H1 (cell line): ENCODE results near the gene C12orf76. TPM values are rescaled to one million over a fixed set of nuclear protein-coding genes. Genes with fewer than 3 reads are reported as not detected.

ENCODE experiments used
- CTCF ChIA-PET: fragments of 300-600 bp; sonication (Branson Sonifier 250); formaldehyde crosslinking; loops from one replicate; lab custom pipeline; 2021; ENCODE audit not compliant: partially characterized antibody; lab: Charles Lee
- POLR2A ChIA-PET: fragments of 300-600 bp; sonication (Branson Sonifier 250); formaldehyde crosslinking; loops from one replicate; lab custom pipeline; 2021; ENCODE audit warnings: inconsistent platforms; ENCODE audit not compliant: partially characterized antibody; lab: Charles Lee
- DNase-seq, 2 experiments: peaks; one replicate each; pipeline versions ENCODE4 v3.0.0 to v3.0.0-alpha.2; 2010 to 2022; ENCODE audit warnings: low spot score in 2 of 2, low read depth in 1 of 2, mixed read lengths in 1 of 2
- FAIRE-seq: peaks from 2 replicates; lab custom pipeline; 2011; peaks lifted over from hg19 to GRCh38; lab: Jason Lieb, UNC
- H2AFZ ChIP-seq: 2 replicates; pipeline ENCODE4 v1.8.1; 2012; ENCODE audit warnings: low read length, inconsistent platforms
- H2AK5ac ChIP-seq: 2 replicates; pipeline ENCODE4 v1.6.1; 2013; ENCODE audit warnings: low read depth, low read length
- H2BK120ac ChIP-seq: replicated peaks from 2 replicates; pipeline ENCODE3; 2013; ENCODE audit warnings: low read depth, low read length, inconsistent platforms
- H2BK12ac ChIP-seq: 2 replicates; pipeline ENCODE4 v1.6.1; 2013; ENCODE audit warnings: low read depth, low read length
- H2BK15ac ChIP-seq: 2 replicates; pipeline ENCODE4 v1.6.1; 2013; ENCODE audit warnings: low read length
- H2BK20ac ChIP-seq: 2 replicates; pipeline ENCODE4 v1.6.1; 2013; ENCODE audit warnings: low read length
- H2BK5ac ChIP-seq: 2 replicates; pipeline ENCODE4 v1.6.1; 2013; ENCODE audit warnings: low read depth, low read length
- H3K14ac ChIP-seq: 2 replicates; pipeline ENCODE4 v1.6.1; 2013; ENCODE audit warnings: inconsistent platforms; ENCODE audit not compliant: insufficient read length
- H3K18ac ChIP-seq: 2 replicates; pipeline ENCODE4 v1.6.1; 2013; ENCODE audit warnings: low read length; ENCODE audit errors: extremely low read depth
- H3K23ac ChIP-seq: 2 replicates; pipeline ENCODE4 v1.6.1; 2013; ENCODE audit warnings: inconsistent platforms; ENCODE audit not compliant: insufficient read length
- H3K23me2 ChIP-seq: 2 replicates; pipeline ENCODE4 v1.6.1; 2013; ENCODE audit warnings: low read depth, low read length
- H3K27ac ChIP-seq: 2 replicates; pipeline ENCODE4 v1.6.1; 2011; ENCODE audit warnings: low read depth, low read length, inconsistent platforms
- H3K27me3 ChIP-seq, 4 experiments: replicated peaks in 1 of 4; 1 replicate in 1 of 4; 2 replicates in 3 of 4; pipeline versions ENCODE4 v1.6.1 to v1.8.1; 2011 to 2013; ENCODE audit warnings: low read length in 3 of 4, mild to moderate bottlenecking in 3 of 4, inconsistent platforms in 2 of 4, mixed read lengths in 2 of 4, moderate library complexity in 1 of 4; ENCODE audit not compliant: control insufficient read depth in 3 of 4, insufficient read depth in 3 of 4; ENCODE audit errors: extremely low read depth in 1 of 4
- H3K36me3 ChIP-seq, 4 experiments: 2 replicates each; pipeline versions ENCODE4 v1.6.1 to v1.8.1; 2011 to 2013; ENCODE audit warnings: mild to moderate bottlenecking in 4 of 4, low read length in 3 of 4, moderate library complexity in 2 of 4, control low read depth in 1 of 4, inconsistent platforms in 1 of 4; ENCODE audit not compliant: insufficient read depth in 4 of 4, control insufficient read depth in 2 of 4
- H3K4ac ChIP-seq: replicated peaks from 2 replicates; pipeline ENCODE3; 2013; ENCODE audit warnings: low read length, low read depth, mixed read lengths, inconsistent platforms; ENCODE audit not compliant: insufficient read length
- H3K4me1 ChIP-seq, 4 experiments: replicated peaks in 1 of 4; 1 replicate in 1 of 4; 2 replicates in 3 of 4; pipeline versions ENCODE4 v1.6.1 to v1.8.1; 2011 to 2013; ENCODE audit warnings: low read length in 3 of 4, inconsistent platforms in 2 of 4, mixed read lengths in 1 of 4; ENCODE audit not compliant: insufficient read depth in 4 of 4, control insufficient read depth in 3 of 4
- H3K4me2 ChIP-seq, 2 experiments: 2 replicates each; pipeline versions ENCODE4 v1.6.1 to v1.8.1; 2011 to 2013; ENCODE audit warnings: low read depth in 2 of 2, low read length in 2 of 2, control low read depth in 1 of 2, inconsistent platforms in 1 of 2, mild to moderate bottlenecking in 1 of 2; ENCODE audit not compliant: insufficient read depth in 1 of 2
- H3K4me3 ChIP-seq, 4 experiments: fragments of 200-600, 300-600 bp in 1 of 4; sonication (generic), shearing (Covaris generic), sonication (Bioruptor Twin) in 1 of 4; 2 replicates each; pipeline versions ENCODE4 v1.5.1 to v1.8.1; 2011 to 2016; ENCODE audit warnings: low read length in 4 of 4, low read depth in 3 of 4, control low read depth in 2 of 4, inconsistent platforms in 2 of 4, mild to moderate bottlenecking in 2 of 4, mixed read lengths in 1 of 4, moderate library complexity in 1 of 4; ENCODE audit not compliant: insufficient read depth in 2 of 4; ENCODE audit errors: extremely low read depth in 1 of 4
- H3K56ac ChIP-seq: replicated peaks from 2 replicates; pipeline ENCODE3; 2013; ENCODE audit warnings: low read depth, mild to moderate bottlenecking, mixed read lengths, low read length, inconsistent platforms; ENCODE audit not compliant: insufficient read length
- H3K79me1 ChIP-seq: 2 replicates; pipeline ENCODE4 v1.6.1; 2013; ENCODE audit warnings: low read depth, low read length, control low read depth
- H3K79me2 ChIP-seq, 2 experiments: 2 replicates each; pipeline versions ENCODE4 v1.6.1 to v1.8.1; 2012 to 2013; ENCODE audit warnings: low read length in 2 of 2, mild to moderate bottlenecking in 2 of 2, inconsistent platforms in 1 of 2; ENCODE audit not compliant: insufficient read depth in 2 of 2, control insufficient read depth in 1 of 2
- H3K9ac ChIP-seq, 4 experiments: replicated peaks in 1 of 4; 1 replicate in 1 of 4; 2 replicates in 3 of 4; pipeline versions ENCODE4 v1.6.1 to v1.8.1; 2011 to 2013; ENCODE audit warnings: low read depth in 3 of 4, low read length in 3 of 4, control low read depth in 2 of 4, mild to moderate bottlenecking in 2 of 4, moderate library complexity in 2 of 4, inconsistent platforms in 1 of 4; ENCODE audit errors: extremely low read depth in 1 of 4
- H3K9me3 ChIP-seq, 2 experiments: 2 replicates each; pipeline versions ENCODE4 v1.6.1 to v1.8.1; 2012 to 2013; ENCODE audit warnings: mild to moderate bottlenecking in 2 of 2, moderate library complexity in 2 of 2, control low read depth in 1 of 2, inconsistent platforms in 1 of 2, low read depth in 1 of 2, low read length in 1 of 2, mixed read lengths in 1 of 2; ENCODE audit not compliant: insufficient read depth in 2 of 2
- H4K20me1 ChIP-seq, 2 experiments: replicated peaks in 1 of 2; 2 replicates each; pipeline versions ENCODE3 to v1.8.1; 2011 to 2013; ENCODE audit warnings: inconsistent platforms in 2 of 2, low read length in 2 of 2, mild to moderate bottlenecking in 1 of 2; ENCODE audit not compliant: insufficient read depth in 2 of 2, control insufficient read depth in 1 of 2
- H4K5ac ChIP-seq: 2 replicates; pipeline ENCODE4 v1.6.1; 2013; ENCODE audit warnings: low read length, low read depth, mixed read lengths, inconsistent platforms; ENCODE audit not compliant: insufficient read length
- H4K8ac ChIP-seq: 2 replicates; pipeline ENCODE4 v1.8.0; 2013; ENCODE audit warnings: mild to moderate bottlenecking, moderate library complexity, low read length, inconsistent platforms; ENCODE audit not compliant: insufficient read depth; ENCODE audit errors: extremely low read depth
- H4K91ac ChIP-seq: replicated peaks from 2 replicates; pipeline ENCODE3; 2013; ENCODE audit warnings: low read length, mixed read lengths, inconsistent platforms; ENCODE audit not compliant: insufficient read length
- ATF2 ChIP-seq: IDR thresholded peaks from 2 replicates; pipeline ENCODE4 v1.6.1; 2012; ENCODE audit warnings: low read length, inconsistent platforms
- BACH1 ChIP-seq: IDR thresholded peaks from 2 replicates; pipeline ENCODE4 v1.6.1; 2012; ENCODE audit warnings: low read length, improper control_type of control experiment
- CHD2 ChIP-seq: IDR thresholded peaks from 2 replicates; pipeline ENCODE4 v1.6.1; 2012; ENCODE audit warnings: low read length, improper control_type of control experiment
- CREB1 ChIP-seq: IDR thresholded peaks from 2 replicates; pipeline ENCODE4 v1.6.1; 2012; ENCODE audit warnings: inconsistent platforms
- CTCF ChIP-seq, 3 experiments: IDR thresholded peaks; 1 replicate in 2 of 3; 2 replicates in 1 of 3; pipeline versions ENCODE4 v1.5.1 to v1.6.1; 2011; ENCODE audit warnings: low read length in 3 of 3, mild to moderate bottlenecking in 3 of 3, inconsistent platforms in 2 of 3, low read depth in 1 of 3, moderate library complexity in 1 of 3; ENCODE audit not compliant: insufficient read depth in 1 of 3; ENCODE audit errors: control extremely low read depth in 1 of 3
- EGR1 ChIP-seq: IDR thresholded peaks from 2 replicates; pipeline ENCODE4 v1.6.1; 2011; ENCODE audit warnings: low read depth, low read length, borderline replicate concordance
- RBBP5 ChIP-seq: IDR thresholded peaks from 2 replicates; pipeline ENCODE4 v1.7.1; 2012; ENCODE audit warnings: low read depth, mild to moderate bottlenecking, inconsistent platforms, low read length, moderate library complexity, borderline replicate concordance
- RXRA ChIP-seq: IDR thresholded peaks from 2 replicates; pipeline ENCODE4 v1.6.1; 2011; ENCODE audit warnings: low read depth, mild to moderate bottlenecking, low read length, moderate library complexity; ENCODE audit not compliant: insufficient read depth
- WGBS, 2 experiments: shearing (Covaris generic) in 1 of 2; methylation state at CpG; one replicate each; pipeline versions ENCODE4 v1.1.6 to v1.1.7; 2013 to 2015; ENCODE audit warnings: low lambda C conversion rate in 2 of 2, mixed read lengths in 2 of 2, inconsistent platforms in 1 of 2, low coverage in 1 of 2, missing lambda C conversion rate in 1 of 2; ENCODE audit not compliant: insufficient replicate concordance in 2 of 2, insufficient coverage in 1 of 2, insufficient read length in 1 of 2; ENCODE audit errors: extremely low coverage in 1 of 2, missing lambda C conversion rate in 1 of 2; 5-methylcytosine and 5-hydroxymethylcytosine counted together
- polyA plus RNA-seq, 7 experiments: library from polyadenylated mRNA; depleted of rRNA in 3 of 7; stranded (reverse) in 5 of 7; unstranded in 2 of 7; fragments of >200 nt in 5 of 7; fragments of 200-250 nt in 2 of 7; gene quantifications; 1 replicate in 5 of 7; 2 replicates in 1 of 7; 4 replicates in 1 of 7; pipeline versions ENCODE4 v1.2.1 to v1.2.3, GENCODE V29; 2011 to 2013; ENCODE audit warnings: missing spikeins in 2 of 7, mixed read lengths in 2 of 7
- total RNA-seq: library from RNA; stranded (reverse); fragmentation: NEBNext Ultra II Directional; extraction: Animal tissue kit (Norgen Biotek cat#: 25700); gene quantifications from 2 replicates; pipeline ENCODE4 v1.2.1, GENCODE V29; 2021
- TF ChIP-seq, protein P1 (sequence below): IDR thresholded peaks from 2 replicates; pipeline ENCODE4 v1.6.1; 2011; ENCODE audit warnings: low read depth, mild to moderate bottlenecking, low read length; ENCODE audit not compliant: insufficient read depth

C12orf76 gene
- total and polyA plus RNA-seq, 2 of the 8 experiments (the other 6 are each of a cell fraction or from before 2014, with no cell fraction given), result 14.4 to 18.6 TPM

GRCh38 chr12:110074089-110074488, 25.8 kb upstream of the C12orf76 start:
- CTCF ChIA-PET, result interaction anchor here (0.7 to 3.4 kb wide), 6 partner anchors 11 to 357 kb away, joined by 3 to 11 read pairs (median 4); partner anchors contain the start of gene IFT81
- no peak for TF ChIP-seq EGR1
- no peak for TF ChIP-seq CHD2
- TF ChIP-seq RXRA, result no peak
- no peak for TF ChIP-seq RBBP5
- TF ChIP-seq CTCF (IDR thresholded peaks at IDR 0.05; ENCODE audit: control extremely low read depth in 1 of 3, insufficient read depth in 1 of 3, low read depth in 1 of 3, low read length in 3 of 3), result no peak
- TF ChIP-seq BACH1, result no peak
- TF ChIP-seq, protein P1, sequence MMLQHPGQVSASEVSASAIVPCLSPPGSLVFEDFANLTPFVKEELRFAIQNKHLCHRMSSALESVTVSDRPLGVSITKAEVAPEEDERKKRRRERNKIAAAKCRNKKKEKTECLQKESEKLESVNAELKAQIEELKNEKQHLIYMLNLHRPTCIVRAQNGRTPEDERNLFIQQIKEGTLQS, result no peak
- no peak for TF ChIP-seq ATF2
- TF ChIP-seq CREB1, result no peak

More at GRCh38 chr12:110074089-110074488, 25.8 kb upstream of the C12orf76 start:
- H3K36me3 ChIP-seq, result no peaks in the 10 kb centered on the region
- no peaks in the 10 kb centered on the region for H3K27me3 ChIP-seq
- no peaks in the 10 kb centered on the region for H4K20me1 ChIP-seq
- no peak overlapping the region for H2BK5ac ChIP-seq
- FAIRE-seq (no peak), DNase-seq (no peak)
- no peaks in the 10 kb centered on the region for H3K23me2 ChIP-seq
- POLR2A ChIA-PET, result interaction anchor here (1.5 kb wide), 1 partner anchor 50 kb away, joined by 4 read pairs; the partner anchor contains the start of gene IFT81
- no peak overlapping the region for H3K4me2 ChIP-seq
- no peaks in the 10 kb centered on the region for H3K79me1 ChIP-seq
- no peak overlapping the region for H3K4ac ChIP-seq
- no peak overlapping the region for H2BK20ac ChIP-seq
- no peak overlapping the region for H4K5ac ChIP-seq
- no peak overlapping the region for H3K18ac ChIP-seq
- H2BK120ac ChIP-seq, result no peak overlapping the region
- H3K14ac ChIP-seq, result no peak overlapping the region
- no peak overlapping the region for H3K9ac ChIP-seq
- no peak overlapping the region for H2AFZ ChIP-seq
- 78% methylated on average over 5 of the region's 5 CpGs; no CpG with 5 or more reads in 1 of the 2 experiments for WGBS, 2 experiments
- no peak overlapping the region for H3K27ac ChIP-seq
- H2AK5ac ChIP-seq, result no peak overlapping the region
- H4K8ac ChIP-seq, result no peak overlapping the region
- H3K9me3 ChIP-seq, result no peaks in the 10 kb centered on the region
- H3K79me2 ChIP-seq, result no peaks in the 10 kb centered on the region
- no peak overlapping the region for H3K4me3 ChIP-seq
- no peak overlapping the region for H4K91ac ChIP-seq
- no peak overlapping the region for H3K23ac ChIP-seq
- no peaks in the 10 kb centered on the region; a peak in 1 of 7 replicates for H3K4me1 ChIP-seq
- no peak overlapping the region for H2BK15ac ChIP-seq
- no peak overlapping the region for H3K56ac ChIP-seq
- no peak overlapping the region for H2BK12ac ChIP-seq
